Activated CD4-positive, alpha-beta T cell treated with anti-CD3 and anti-CD28 coated beads for 48 hours (primary cell): ENCODE measurements around the gene PRSS8.
"Not testable (repeated sequence)": the region's sequence is repeated elsewhere in the genome, so short reads cannot be mapped to it uniquely, and the experiment has no call there.

Experiments used
- DNase-seq: peaks from one replicate; pipeline ENCODE4 v3.0.0-alpha.2; 2020

The PRSS8 gene

GRCh38 chr16:31127182-31127581 lies 8.3 kb downstream of the PRSS8 start:
- DNase-seq: no peak

DNA sequence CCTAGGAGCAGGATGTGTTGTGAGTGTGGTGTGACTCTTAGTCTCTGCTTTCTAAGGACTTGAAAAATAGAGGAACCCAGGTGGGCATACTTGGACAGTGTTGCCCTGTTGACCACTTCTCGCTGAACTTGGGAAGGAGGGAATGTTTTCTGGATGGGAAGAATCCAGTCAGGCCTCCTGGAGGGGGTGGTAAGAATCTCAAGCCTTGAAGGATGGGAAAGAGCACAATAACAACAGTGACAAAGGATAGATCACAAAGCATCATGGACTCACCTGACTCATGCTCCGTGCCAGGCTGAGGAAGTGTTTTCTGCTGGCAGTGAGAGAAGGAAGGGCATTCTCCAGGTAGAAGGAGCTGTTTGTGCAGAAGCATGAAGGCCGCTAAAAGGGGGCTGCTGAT lies 9.7 kb downstream of the PRSS8 start:
- no peak for DNase-seq

- DNase-seq: no peak
Observed at GRCh38 chr16:31120129-31120528, 15.4 kb downstream of the PRSS8 start.

DNA sequence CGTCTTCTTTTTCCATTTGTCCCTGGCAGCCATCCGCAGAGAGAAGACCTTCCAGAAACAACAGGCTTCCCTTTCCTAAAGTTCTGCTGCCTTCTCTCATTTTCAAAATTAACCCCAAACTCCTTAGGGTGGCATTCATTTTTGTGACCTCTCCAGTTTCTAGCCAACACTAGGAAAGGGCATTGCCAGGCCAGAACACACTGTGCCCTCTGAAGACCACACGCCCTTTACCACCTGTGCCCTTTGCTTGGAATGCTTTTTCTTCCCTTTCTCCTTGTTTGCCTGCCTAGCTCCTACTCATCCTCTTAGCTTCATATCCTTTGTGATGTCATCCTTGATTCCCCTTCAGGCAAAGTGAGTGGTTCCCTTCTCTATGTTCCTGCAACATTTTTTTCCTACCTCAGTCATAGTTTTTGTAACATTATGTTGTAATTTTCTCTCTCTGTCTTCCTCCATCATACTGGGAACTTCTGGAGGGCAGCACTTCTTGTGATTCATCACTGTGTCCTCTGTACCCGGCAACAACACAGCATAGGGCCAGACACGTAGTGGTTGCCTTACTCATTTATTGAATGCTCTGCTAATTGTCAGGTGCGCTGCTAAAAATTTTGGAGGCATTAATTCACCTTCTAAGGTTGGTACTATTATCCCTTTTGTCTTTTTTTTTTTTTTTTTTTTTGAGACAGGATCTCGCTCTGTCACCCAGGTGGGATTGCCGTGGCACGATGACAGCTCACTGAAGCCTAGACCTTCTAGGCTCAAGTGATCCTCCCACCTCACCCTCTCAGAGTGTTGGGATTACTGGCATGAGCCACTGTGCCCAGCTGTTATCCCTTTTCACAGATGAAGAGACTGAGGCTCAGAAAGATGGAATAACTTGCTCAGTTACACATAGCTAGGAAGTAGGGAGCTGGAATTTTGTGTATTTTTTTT lies 17.0 kb downstream of the PRSS8 start:
- DNase-seq: no peak

DNA sequence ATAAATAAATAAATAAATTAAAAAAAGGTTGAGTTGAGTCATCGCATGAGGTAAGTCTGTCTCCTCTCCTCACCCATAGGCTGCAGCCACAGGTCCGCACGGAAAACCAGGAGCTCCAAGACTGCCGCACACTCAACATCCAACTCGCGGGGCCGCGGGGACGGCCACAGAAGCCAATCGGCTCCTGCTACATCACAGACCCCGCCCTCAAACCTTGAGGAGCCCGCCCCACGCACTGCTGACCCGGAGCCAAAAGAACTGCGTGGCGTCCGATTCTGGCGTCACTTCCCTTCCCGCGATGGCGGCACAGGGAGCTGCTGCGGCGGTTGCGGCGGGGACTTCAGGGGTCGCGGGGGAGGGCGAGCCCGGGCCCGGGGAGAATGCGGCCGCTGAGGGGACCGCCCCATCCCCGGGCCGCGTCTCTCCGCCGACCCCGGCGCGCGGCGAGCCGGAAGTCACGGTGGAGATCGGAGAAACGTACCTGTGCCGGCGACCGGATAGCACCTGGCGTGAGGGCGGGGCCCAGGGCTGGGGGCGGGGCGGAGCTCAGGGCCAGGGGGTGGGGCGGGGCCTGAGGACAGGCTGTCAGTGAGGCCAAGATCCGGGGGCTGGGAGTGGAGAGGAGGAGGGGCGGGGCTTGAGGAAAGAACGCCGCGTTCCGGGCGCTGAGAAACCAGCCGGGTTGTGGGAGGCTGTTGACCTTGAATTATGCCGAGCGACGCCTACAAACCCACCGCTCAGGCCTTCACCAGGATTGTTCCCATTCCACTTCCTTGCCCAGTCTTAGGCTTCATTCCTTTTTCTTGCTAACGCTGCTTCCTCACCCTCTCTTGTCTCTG lies 17.9 kb downstream of the PRSS8 start, which contains the start of gene KAT8:
KAT8 (plus strand) TSS at position 281 of the 839 bp plus-strand sequence; CDS start at position 299, 18 bp downstream.
- peak; percentile 99 for DNase-seq

DNA sequence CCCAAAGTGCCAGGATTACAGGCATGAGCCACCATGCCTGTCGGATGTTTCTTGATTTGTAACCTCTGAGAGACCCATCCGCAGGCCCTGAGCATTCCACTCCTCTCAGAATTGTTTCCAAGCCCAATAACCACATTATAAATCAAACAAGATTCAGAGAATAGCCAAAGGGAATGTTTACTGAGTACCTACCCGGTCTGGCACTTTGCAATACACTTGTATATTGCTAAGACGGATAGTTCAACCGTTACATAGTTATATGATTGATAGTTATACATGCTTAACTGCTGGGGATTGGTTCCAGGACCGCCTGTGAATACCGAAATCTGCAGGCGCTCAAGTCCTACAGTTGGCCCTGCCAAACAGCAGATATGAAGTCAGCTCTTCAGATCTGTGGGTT lies 21.1 kb downstream of the PRSS8 start:
- no peak for DNase-seq

DNA sequence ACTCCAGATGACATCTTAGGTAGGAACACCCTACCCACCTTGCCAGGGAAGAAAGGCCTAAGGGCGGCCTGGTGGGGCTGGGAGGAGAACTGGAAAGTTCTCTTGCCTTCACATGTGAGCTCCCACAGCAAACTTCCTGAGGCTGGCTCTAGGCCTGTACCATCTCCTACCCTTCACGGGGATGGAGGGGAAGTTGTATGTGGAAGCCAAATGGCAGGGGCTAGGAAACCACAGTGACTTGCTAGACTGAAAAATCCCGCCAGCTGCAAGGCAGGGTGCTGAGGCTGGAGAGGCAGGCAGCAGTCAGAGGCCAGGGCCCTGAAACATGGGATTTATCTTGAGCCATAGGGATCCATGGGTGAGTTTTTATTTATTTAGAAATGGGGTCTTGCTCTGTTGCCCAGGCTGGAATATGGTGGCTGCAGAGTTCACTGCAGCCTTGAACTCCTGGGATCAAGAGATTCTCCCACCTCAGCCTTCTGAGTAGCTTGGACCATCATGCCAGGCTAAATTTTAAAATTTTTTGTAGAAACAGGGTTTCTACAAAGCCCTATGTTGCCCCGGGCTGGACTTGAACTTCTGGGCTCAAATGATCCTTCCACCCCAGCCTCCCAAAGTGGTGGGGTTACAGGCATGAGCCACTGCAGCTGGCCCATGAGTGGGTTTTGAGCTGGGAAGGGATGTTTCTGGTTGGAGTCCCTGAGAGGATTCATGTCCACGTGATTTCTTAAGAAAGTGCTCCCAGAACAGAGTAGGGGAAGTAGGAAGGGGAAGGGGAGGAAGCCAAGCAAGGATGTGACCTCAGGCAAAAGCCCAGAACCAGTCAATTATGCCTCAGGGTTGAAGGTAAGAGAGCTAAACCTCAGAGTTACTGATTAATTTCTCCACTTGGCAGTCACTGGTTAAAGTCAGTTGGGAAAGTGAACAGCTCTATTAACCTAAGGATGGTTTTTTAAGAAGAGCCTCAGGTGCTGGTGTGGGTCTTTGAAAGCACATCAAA lies 22.1 kb downstream of the PRSS8 start:
- no peak for DNase-seq

- no peak for DNase-seq
Observed at GRCh38 chr16:31112711-31113110, 22.8 kb downstream of the PRSS8 start.

- DNase-seq: no peak
Observed at GRCh38 chr16:31111881-31112466, 23.6 kb downstream of the PRSS8 start.

DNA sequence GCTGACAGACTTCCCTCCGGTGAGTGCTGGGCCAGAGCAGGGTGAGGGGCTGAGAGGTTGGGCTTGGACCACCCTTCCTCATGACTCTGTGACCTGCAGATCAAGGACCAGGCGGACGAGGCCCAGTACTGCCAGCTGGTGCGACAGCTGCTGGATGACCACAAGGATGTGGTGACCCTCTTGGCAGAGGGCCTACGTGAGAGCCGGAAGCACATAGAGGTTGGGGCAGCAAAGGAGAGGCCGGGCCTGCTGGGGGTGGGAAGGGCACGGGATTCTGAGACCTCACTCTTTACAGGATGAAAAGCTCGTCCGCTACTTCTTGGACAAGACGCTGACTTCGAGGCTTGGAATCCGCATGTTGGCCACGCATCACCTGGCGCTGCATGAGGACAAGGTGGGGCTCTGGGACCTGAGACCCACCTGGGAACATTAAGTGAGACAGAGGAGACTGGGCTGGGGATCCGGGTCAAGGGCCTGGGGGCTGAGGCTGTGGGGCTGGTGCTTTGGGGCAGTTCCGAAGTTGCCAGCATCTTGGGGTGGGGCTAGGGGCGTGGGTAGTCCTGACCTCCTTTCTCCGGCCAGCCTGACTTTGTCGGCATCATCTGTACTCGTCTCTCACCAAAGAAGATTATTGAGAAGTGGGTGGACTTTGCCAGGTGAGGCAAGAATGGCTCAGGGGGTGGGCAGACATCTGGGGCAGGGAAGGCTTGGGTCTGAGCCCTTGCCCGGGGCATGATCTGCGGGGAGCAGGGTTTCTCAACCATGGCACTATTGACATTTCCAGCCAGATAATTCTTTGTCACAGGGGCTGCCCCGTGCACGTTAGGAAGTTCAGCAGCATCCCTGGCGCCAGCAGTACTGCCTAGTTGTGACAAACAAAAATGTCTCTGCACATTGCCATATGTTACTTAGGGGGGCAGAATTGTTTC lies 25.2 kb downstream of the PRSS8 start:
- DNase-seq: no peak

DNA sequence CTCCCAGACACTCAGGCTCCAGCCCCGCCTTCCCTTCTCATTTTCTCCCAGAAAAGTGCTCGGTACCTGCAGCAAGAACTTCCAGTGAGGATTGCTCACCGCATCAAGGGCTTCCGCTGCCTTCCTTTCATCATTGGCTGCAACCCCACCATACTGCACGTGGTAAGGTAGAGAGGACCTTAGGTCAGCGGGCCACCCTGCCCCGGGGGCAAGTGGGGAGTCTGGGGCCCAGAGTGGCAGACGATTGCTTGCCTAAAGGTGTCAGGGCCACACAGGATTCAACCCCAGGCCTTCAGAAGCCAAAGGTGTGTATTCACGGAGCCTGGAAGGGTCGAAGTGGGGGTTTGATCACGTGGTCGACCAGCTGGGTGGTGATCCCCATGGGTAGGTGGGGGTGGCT lies 25.9 kb downstream of the PRSS8 start:
- no peak for DNase-seq

GRCh38 chr16:31108794-31109558 lies 26.6 kb downstream of the PRSS8 start:
- no peak for DNase-seq

- peak; percentile 86 for DNase-seq
Observed at GRCh38 chr16:31108035-31108793, 27.3 kb downstream of the PRSS8 start, which contains the start of gene BCKDK. BCKDK (plus strand) TSS chr16:31108386; CDS start chr16:31109224, 838 bp downstream.

- DNase-seq: peak; percentile 69
Observed at GRCh38 chr16:31107465-31107867, 28.1 kb downstream of the PRSS8 start.

GRCh38 chr16:31106509-31107464 lies 28.7 kb downstream of the PRSS8 start:
- DNase-seq: no peak

DNA sequence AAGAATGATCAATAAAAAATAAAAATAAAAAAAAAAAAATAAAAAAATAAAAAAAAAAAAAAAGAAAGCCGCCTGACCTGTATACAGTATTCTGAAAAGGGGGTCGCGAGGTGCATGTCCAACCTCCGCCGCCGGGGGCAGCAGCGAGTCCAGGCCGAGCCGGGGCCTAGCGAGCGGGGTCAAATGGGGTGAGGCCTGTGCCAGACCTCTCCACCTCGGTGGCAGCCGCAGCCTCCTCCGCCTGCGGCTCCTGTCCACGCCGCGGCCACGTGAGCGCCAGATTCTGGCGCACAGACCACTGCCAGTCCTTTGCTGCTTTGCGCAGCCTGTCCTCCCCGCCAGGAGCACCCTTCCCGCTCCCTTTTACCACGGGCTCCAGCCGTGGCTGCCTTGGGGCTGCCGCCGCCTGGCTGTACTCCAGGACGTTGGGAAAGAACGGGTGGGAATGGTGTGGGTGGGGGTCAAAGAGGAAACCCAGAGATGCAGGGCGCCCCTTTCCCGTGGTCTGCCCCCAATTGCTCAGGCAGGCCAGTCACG lies 29.8 kb downstream of the PRSS8 start:
- peak; percentile 90 for DNase-seq

DNA sequence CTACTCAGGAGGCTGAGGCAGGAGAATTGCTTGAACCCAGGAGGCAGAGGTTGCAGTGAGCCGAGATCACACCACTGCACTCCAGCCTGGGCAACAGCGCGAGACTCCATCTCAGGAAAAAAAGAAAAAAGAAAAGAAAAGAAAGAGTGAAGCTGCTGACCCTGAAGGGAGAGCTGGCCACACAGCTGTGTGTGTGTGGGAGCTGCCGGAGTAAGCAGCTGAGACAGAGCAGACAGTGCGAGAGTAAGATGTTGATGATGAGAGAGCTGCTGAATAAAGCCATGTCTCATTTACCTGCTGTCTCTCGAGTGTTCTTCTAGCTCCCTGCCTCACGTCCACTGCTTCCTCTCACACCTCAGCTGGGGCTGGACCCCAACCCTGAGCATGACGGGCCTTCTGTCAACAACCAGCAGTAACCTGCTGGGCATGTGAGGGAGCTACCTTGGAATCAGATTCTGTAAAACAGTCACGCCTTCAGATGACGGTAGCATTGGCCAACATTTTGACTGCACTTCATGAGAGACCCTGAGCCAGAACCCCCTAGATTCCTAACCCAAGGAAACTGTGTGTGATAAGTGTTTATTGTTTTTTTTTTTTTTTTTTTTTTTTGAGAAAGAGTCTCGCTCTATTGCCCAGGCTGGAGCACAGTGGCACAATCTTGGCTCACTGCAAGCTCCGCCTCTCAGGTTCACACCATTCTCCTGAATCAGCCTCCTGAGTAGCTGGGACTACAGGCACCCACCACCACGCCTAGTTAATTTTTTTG lies 34.5 kb downstream of the PRSS8 start:
- DNase-seq: not testable (repeated sequence)
